K562 (cell line): ENCODE results near the gene DNAH8.

ENCODE experiments used
- E2F5 ChIP-seq: sonication (generic); formaldehyde crosslinking; IDR thresholded peaks from 2 replicates; pipeline ENCODE4 v1.8.0; 2022; ENCODE audit warnings: mild to moderate bottlenecking, missing genetic modification reagents
- GATA2 ChIP-seq: sonication (generic); formaldehyde crosslinking; IDR thresholded peaks from 2 replicates; pipeline ENCODE4 v1.4.0; 2020; ENCODE audit warnings: mild to moderate bottlenecking, missing genetic modification reagents
- JUND ChIP-seq, 2 experiments: IDR thresholded peaks; 2 replicates in 1 of 2; 3 replicates in 1 of 2; pipeline ENCODE4 v1.6.1; 2011; ENCODE audit warnings: borderline replicate concordance in 2 of 2, low read depth in 2 of 2, low read length in 2 of 2, improper control_type of control experiment in 1 of 2, missing biosample characterization in 1 of 2, missing genetic modification characterization in 1 of 2, missing genetic modification reagents in 1 of 2
- RREB1 ChIP-seq: fragments of 250-450 bp; sonication (Bioruptor Pico); IDR thresholded peaks from 2 replicates; pipeline ENCODE4 v1.4.0; 2020
- TF ChIP-seq, protein P1 (sequence below), 3 experiments: IDR thresholded peaks in 2 of 3; conservative IDR thresholded peaks in 1 of 3; 2 replicates each; pipeline ENCODE4 v1.5.1; 2011 to 2012; ENCODE audit warnings: low read length in 3 of 3, mild to moderate bottlenecking in 3 of 3, control low read depth in 2 of 3, improper control_type of control experiment in 1 of 3, inconsistent platforms in 1 of 3, low read depth in 1 of 3, mixed read lengths in 1 of 3, moderate library complexity in 1 of 3; ENCODE audit not compliant: insufficient read depth in 2 of 3
- TF ChIP-seq, protein P2 (sequence below): fragments of 150-350 bp; IDR thresholded peaks from 2 replicates; pipeline ENCODE4 v1.6.1; 2014; ENCODE audit warnings: low read depth, mild to moderate bottlenecking, low read length, borderline replicate concordance

GRCh38 chr6:38837101-38837500, 122.0 kb downstream of the DNAH8 start:
- TF ChIP-seq, protein P1, sequence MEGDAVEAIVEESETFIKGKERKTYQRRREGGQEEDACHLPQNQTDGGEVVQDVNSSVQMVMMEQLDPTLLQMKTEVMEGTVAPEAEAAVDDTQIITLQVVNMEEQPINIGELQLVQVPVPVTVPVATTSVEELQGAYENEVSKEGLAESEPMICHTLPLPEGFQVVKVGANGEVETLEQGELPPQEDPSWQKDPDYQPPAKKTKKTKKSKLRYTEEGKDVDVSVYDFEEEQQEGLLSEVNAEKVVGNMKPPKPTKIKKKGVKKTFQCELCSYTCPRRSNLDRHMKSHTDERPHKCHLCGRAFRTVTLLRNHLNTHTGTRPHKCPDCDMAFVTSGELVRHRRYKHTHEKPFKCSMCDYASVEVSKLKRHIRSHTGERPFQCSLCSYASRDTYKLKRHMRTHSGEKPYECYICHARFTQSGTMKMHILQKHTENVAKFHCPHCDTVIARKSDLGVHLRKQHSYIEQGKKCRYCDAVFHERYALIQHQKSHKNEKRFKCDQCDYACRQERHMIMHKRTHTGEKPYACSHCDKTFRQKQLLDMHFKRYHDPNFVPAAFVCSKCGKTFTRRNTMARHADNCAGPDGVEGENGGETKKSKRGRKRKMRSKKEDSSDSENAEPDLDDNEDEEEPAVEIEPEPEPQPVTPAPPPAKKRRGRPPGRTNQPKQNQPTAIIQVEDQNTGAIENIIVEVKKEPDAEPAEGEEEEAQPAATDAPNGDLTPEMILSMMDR (IDR thresholded peaks at IDR 0.05 in 2 of 3, conservative IDR thresholded peaks at IDR 0.05 in 1 of 3; ENCODE audit: insufficient read depth in 2 of 3, low read depth in 1 of 3, low read length in 3 of 3), result no peak
- TF ChIP-seq JUND (IDR thresholded peaks at IDR 0.05; ENCODE audit: borderline replicate concordance, low read depth, low read length), result no peak
- no peak for TF ChIP-seq JUND (tag; IDR thresholded peaks at IDR 0.05; ENCODE audit: borderline replicate concordance, low read depth, low read length)
- TF ChIP-seq GATA2, result no peak
- no peak for TF ChIP-seq E2F5 (CRISPR knock-in tag)
- TF ChIP-seq, protein P2, sequence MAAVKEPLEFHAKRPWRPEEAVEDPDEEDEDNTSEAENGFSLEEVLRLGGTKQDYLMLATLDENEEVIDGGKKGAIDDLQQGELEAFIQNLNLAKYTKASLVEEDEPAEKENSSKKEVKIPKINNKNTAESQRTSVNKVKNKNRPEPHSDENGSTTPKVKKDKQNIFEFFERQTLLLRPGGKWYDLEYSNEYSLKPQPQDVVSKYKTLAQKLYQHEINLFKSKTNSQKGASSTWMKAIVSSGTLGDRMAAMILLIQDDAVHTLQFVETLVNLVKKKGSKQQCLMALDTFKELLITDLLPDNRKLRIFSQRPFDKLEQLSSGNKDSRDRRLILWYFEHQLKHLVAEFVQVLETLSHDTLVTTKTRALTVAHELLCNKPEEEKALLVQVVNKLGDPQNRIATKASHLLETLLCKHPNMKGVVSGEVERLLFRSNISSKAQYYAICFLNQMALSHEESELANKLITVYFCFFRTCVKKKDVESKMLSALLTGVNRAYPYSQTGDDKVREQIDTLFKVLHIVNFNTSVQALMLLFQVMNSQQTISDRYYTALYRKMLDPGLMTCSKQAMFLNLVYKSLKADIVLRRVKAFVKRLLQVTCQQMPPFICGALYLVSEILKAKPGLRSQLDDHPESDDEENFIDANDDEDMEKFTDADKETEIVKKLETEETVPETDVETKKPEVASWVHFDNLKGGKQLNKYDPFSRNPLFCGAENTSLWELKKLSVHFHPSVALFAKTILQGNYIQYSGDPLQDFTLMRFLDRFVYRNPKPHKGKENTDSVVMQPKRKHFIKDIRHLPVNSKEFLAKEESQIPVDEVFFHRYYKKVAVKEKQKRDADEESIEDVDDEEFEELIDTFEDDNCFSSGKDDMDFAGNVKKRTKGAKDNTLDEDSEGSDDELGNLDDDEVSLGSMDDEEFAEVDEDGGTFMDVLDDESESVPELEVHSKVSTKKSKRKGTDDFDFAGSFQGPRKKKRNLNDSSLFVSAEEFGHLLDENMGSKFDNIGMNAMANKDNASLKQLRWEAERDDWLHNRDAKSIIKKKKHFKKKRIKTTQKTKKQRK, result no peak
- no peak for TF ChIP-seq RREB1
